NOMO-1 (cell line): ENCODE results near the gene SAMD1.
"Not testable (repeated sequence)": the region's sequence is repeated elsewhere in the genome, so short reads cannot be mapped to it uniquely, and the experiment has no call there.

Experiments used
- DNase-seq, 2 experiments: peaks; one replicate each; lab custom pipeline; 2025; ENCODE audit not compliant: unreplicated experiment in 2 of 2; lab: John Stamatoyannopoulos, UW

SAMD1 gene

DNA sequence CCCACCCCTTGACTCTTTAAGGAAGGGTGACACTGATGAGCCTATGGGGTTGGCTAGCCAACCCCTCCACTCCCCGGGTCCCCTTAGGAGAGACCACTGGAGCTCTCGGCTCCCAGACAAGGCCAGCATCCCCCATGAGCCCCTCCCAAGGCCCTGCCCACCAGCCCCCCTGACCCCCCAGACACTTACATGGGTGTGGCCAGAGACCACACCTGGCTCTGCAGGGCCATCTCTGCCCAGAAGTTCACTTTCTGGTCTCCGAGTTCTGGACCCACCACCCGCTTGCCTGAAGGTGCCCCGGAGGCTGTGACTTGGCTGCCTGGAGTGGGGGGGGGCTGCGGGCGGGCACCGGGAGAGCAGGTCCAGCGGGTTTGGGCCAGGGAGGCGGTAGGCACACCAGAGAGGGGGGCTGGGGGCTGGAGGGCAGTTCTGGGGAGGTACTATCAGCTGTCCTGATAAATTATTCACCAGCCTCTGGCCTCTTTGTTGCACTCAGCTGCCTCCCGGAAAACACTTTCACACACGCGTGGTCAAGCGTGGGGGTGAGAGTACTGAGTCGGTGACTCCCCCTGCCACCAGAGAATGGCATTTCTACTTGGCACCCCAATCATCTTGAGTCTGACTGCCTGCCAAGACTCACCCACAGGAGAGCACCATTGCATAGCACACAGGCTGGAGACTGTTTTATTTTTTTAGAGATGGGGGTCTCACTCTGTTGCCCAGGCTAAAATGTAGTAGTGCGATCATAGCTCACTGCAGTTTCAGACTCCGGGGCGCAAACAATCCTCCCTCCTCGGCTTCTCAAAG lies 28.6 kb downstream of the SAMD1 start, which contains the start of gene PALM3:
Gene PALM3, minus strand, starts transcription at position 326 of the 807 bp plus-strand sequence. Its CDS starts 96 bp downstream, at position 230.
- DNase-seq = no peak

DNA sequence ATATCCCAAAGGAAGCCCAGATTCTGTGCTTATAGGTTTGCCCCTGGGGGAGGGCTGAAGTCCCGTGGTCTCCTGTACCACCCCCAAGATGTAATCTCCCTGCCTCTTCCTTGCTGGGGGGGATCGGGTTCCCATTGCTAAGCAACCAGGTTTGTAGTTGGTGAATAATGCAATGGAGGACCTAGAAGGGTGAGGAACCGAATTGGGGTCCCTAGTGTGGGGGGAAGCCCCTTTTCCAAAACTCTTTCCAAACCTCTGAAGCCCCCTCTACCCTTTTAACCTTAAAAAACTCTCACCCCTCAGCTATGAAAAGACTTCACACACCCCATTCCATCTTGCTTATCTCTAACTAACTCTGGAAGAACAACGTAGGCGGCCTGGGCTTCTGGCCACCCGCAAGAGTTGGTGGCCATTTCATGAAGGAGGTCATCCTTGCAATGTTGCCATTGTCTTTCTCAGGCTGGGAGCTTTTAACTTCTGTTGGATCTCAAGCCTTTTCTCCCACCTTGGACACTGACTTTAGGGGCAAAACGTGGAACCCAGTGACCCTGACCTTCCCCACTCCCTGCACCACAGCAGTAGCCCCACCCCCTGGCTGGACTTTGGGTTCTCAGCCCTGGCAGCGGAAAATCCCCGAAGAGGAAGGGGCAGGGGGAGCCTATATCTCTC lies 29.3 kb downstream of the SAMD1 start:
- no peak for DNase-seq

DNA sequence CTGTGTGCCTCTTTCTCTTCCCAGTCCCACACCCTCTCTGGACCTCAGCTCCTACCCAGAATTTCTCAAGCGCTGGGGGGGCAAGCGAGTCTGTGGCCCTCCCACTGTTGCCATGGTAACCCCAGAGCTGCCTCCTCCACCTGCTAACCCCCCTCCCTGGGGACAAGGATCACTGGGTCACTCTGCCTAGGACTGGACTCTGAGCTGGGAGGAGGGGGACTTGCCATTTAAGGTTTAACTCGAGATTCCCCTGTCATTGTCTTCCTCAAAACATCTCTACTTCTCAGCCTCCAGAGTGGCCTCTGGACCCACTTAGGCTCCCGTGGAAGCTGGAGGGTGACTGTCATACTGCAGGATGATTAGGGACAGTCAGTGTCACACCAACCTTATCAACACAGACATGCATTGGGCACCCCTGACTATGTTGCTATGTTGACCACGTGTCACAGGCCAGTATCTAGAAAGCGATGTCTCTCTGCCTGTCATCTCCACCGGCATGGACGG lies 30.8 kb downstream of the SAMD1 start:
- no peak for DNase-seq

DNA sequence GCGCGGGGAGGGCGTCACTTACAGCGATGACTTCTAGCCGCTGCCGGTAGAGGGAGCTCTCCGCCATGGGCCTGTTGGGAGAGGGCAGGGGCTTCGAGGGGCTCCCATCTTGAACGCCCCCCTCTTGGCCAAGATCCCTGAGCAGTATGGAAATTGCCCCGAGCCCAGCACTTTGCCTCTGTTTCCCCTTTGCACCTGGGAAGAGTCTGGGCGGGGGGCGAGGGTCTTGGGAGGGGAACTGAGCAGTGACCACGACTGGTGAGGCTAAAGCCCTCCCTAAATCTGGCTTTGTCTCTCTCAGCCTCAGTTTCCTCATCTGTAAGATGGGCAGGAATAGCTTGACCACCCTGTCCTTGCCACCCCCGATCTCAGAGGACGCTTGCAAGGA lies 31.5 kb downstream of the SAMD1 start:
- DNase-seq = no peak

DNA sequence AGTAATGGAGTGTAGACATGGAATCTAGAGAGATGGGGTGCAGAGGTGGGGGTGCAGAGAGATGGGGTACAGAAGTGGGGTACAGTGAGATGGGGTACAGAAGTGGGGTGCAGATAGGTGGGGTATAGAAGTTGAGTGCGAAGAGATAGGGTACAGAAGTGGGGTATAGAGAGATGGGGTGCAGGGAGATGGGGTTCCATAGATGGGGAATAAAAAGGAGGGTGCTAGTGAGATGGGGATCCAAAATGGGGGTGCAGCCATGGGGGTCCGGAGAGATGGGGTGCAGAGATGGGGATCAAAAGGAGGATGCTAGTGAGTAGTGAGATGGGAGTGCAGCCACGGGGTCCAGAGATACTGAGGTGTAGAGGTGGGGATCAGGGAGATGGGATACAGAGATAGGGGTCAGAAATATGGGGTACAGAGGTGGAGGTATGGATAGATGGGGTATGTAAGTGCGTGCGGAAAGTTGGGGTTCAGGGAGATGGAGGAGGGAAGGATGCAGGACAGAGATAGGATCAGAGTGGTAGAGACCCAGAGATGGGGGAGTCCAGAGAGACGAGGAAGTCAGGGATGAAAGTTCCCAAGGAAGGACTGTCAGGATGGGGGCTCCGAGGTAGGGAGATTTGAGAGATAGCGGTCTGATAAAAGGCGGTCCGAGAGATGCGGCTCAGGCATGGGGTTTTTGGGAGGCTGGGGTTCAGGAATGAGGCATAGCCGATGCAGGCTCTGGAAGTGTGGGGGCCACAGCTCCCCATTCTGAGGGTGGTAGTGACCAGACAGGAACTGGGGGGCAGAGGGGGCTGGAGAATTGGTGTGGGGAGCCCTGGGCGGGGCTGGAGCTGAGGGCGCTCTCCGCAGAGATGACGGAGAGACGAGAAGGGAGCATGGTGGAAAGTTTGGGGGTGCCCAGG lies 32.1 kb downstream of the SAMD1 start:
- no peak for DNase-seq

DNA sequence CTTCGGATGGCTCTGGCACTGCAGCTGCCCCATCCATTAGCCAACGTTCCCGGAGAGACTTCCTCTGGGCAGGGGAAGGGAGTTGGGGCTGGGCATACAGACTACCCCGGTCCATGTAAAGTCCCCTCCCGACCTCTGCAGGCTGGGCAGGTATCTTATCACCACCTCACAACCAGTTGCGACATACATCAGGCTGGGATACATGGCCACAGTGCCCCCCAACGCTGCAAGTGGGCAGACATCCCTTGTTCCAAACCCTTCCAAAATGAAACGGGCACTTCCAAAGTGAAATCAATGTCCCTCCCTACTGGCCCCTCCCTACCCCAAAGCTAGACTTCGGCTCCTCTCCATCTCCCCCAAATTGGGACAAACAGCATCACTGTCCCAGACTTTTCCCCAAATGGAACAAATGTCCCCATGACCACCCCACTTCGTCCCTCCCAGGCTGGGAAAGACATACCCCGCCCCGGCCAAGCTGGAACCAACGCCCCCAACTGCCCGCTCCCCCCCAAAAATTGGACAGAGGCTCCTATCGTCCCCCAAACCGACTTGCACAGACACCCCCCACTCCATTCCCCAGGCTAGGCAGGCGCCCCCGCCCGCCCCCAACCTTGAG lies 33.7 kb downstream of the SAMD1 start:
- no peak for DNase-seq

DNA sequence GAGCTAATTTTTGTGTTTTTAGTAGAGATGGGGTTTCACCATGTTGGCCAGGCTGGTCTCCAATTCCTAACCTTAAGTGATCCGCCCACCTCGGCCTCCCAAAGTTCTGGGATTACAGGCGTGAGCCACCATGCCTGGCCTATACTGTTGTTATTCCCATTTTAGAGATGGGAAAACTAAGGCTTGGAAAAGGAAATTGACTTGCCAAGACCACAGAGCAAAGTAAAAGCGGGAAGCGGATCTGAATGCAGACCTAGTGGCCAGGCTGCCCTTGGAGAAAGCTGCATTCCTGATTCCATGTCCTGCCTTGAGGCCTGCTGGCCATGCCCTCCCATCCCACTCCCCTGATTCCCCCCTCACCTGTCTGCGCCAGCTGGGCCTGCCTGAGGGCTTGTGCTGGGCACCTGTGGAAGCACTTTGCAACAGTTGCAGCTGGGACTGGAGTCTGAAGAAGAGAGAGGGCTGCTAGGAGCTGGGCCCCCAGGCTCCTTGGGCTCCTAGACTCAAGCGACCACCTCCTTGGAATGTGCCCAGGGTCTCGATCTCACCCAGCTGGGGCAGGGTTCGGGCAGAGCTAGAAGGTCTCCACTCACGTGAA lies 34.4 kb downstream of the SAMD1 start:
- no peak for DNase-seq

DNA sequence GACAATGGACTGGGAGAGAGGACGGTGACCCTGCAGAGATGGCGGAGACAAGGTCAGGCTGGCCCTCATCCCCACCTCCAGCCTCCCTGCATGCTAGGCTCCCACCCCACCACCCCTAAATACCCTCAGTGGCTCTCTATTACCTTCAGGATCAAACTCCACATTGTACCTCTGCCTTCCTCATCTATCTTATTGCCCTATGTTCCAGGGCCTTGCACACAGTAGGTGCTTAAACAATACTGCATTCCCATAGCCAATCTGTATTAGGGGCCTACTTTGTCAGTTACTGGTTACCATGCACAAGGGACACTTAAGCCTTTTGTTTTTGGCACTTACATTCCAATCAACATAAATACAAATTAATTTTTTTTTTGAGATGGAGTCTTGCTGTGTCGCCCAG lies 35.2 kb downstream of the SAMD1 start:
- DNase-seq = no peak

DNA sequence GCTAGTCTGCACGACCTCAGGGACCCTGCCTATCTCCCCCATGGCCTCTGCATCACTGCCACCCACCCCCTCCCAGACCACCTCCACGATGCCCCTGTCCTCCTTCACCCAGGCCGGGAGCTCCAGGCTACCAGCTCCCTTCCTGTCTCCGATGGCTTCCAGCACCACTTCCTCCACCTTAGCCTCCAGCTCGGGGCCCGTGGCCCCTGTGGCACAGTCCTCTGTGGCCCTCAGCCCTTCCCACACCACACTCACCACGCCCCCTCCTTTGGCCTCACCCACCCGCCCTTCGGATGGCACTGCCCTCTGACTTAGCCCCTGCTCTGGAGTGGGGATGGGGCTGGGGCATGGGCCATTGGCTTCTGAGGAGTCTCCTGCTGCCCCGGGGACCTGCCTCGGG lies 35.8 kb downstream of the SAMD1 start:
- no peak for DNase-seq

DNA sequence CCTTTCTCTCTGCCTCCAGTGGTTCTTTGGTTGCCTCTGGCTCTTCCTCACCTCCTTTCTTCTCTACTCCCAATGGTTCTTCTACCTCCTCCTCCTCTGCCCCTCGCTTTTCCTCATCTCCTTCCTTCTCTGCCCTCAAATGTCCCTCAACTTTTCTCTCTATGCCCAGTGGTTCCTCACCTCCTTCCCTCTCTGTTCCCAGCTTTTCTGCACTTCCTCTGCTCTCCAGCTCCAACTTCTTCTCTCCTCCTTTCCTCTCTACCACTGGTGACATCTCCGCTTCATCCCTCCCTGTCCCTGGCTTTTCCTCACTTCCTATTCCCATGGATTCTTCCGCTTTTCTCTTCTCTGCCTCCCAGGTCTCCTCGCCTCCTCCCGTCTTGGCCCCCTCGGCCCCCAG lies 36.5 kb downstream of the SAMD1 start:
- DNase-seq = no peak

DNA sequence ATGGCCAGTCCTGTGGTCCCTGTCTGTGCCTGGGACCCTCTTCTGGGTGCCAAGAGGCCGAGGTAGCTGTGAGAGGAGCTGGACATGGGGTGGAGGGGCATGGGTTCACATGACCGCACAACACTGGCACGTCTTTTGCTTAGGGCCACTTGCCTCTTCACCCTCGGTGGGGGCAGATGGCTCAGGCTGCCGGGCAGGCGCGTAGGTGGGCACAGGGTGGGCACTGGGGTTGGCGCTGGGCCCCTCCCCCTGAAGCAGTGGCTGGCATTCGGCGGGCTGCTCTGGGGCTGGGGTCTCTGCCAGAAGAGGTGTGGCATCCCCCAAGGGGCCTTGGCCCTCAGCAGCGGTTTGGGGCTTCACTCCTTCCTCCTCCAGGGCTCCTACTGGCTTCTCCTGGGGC lies 37.1 kb downstream of the SAMD1 start:
- no peak for DNase-seq

DNA sequence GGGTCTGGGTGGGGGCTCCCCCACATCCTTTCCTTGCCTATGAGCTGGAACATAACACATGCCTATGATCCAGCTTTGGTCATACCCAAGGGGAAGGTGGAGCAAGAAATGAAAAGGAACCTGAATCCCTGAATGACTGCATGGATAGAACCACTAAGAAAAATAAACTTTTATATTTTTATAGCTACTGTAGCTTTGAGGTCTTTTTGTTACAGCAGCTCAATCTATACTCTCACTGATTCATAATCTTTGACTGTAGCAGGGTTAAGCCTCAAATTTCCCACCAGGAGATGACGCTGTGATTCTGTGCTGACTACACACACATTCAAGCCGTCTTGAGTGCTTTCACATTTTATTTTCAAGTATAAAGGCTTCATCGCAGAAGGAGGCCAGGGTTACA lies 37.5 kb downstream of the SAMD1 start:
- DNase-seq = no peak

DNA sequence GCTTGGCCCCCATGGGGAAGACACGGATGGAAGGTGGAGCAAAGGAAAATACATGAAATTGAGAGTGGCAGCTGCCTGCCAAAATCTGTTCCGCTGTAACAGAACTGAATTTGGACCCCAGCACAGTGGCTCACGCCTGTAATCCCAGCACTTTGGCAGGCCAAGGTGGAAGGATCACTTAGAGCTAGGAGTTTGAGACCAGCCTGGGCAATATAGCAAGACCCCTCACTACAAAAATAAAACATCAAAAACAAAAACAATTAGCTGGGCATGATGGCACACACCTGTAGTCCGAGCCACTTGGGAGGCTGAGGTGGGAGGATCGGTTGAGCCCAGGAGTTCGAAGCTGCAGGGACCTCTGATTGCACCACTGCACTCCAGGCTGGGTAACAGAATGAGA lies 38.1 kb downstream of the SAMD1 start:
- no peak for DNase-seq

DNA sequence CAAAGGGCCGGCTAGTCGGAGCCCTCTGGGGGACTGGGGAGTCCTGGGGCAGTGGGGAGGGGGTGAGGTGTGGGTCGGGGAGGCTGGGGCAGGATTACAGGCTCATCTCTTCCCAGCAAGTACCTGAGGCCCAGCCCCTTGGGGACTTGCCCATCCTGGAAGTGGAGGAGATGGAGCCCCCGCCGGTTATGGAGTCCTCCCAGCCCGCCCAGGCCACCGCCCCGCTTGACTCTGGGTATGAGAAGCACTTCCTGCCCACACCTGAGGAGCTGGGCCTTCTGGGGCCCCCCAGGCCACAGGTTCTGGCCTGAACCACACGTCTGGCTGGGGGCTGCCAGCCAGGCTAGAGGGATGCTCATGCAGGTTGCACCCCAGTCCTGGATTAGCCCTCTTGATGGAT lies 38.6 kb downstream of the SAMD1 start:
- DNase-seq = no peak

DNA sequence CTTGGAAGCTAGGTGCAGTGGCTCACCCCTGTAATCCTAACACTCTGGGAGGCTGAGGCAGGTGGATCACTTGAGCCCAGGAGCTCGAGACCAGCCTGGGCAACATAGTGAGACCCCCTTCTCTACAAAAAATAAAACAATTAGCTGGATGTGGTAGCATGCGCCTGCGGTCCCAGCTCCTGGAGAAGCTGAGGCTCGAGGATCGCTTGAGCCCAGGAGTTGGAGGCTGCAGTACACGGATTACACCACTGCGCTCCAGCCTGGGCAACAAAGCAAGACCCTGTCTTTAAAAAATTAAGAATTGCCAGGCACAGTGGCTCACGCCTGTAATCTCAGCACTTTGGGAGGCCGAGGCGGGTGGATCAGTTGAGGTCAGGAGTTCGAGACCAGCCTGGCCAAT lies 39.6 kb downstream of the SAMD1 start:
- not testable (repeated sequence) for DNase-seq

DNA sequence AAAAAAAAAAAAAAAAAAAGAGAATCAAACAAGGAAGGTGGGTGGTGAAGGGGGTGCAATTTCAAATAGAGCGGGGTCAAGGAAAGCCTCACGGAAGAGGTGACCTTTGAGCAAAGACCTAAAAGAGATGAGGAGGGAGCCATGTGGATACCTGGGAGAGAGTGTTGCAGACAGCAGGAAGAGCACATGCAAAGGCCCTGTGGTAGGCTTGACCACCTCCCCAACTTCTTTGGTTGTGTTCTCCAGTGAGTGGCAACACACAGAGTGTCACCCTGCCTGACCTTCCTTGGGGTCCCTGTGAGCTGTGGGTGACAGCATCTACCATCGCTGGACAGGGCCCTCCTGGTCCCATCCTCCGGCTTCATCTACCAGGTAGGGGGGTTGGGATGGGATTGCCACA lies 40.0 kb downstream of the SAMD1 start:
- DNase-seq = no peak

DNA sequence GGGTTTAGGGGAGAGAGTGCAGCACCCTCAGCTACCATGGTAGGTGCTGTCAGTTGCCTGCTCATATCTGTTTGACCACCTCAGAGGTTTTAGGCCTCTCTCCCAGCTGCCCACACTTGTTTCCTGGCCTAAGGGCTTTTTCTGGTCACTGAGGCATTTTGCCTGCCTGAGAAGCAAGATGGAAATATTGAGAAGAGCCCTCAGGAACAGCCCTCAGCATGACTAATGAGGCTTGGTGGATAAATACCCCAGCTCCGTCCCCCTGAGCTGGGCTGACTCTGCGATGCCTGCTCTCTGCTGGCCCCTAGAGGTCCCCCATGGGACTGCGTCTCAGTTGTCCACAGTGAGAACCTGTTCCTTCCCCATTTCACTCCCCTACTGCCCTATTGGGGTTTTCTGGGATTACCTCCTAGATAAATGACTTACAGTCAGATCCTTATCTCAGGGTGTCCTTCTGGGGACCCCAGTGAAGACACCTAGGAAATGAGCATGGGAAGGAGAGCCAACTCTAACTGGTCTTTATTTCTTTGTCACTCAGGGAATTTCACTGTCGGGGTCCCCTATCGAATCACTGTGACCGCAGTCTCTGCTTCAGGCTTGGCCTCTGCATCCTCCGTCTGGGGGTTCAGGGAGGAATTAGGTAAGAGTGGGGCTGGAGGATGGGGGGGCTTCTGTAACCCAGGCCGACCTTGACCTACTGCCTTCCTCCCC lies 42.0 kb downstream of the SAMD1 start:
- peak; percentile 20 to 64 for DNase-seq

DNA sequence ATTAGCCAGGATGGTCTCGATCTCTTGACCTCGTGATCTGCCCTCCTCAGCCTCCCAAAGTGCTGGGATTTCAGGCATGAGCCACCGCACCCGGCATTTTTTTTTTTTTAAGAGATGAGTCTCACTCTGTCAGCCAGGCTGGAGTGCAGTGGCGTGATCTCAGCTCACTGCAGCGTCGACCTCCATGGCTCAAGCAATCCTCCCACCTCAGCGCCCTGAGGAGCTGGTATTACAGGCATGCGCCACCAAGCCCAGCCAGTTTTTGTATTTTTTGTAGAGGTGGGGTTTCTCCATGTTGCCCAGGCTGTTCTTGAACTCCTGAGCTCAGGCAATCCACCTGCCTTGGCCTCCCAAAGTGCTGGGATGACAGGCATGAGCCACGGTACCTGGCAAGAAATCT lies 42.7 kb downstream of the SAMD1 start:
- not testable (repeated sequence) for DNase-seq
